Measurements from ENCODE around the gene ARHGAP10.

Gene ARHGAP10

GRCh38 chr4:147826288-147826646 lies 94.4 kb downstream of the ARHGAP10 start:
- H3K4me3 ChIP-seq (ENCODE audit: low read length): no peak overlapping the region
- no peak for TF ChIP-seq ZNF274 (IDR thresholded peaks at IDR 0.05; ENCODE audit: low read depth, low read length)

GRCh38 chr4:147828331-147828905 lies 96.5 kb downstream of the ARHGAP10 start:
- no peak overlapping the region for H3K4me3 ChIP-seq (ENCODE audit: low read length)
- TF ChIP-seq ZNF274 (IDR thresholded peaks at IDR 0.05; ENCODE audit: low read depth, low read length): no peak

GRCh38 chr4:147829401-147830101 lies 97.7 kb downstream of the ARHGAP10 start:
- TF ChIP-seq ZNF274 (IDR thresholded peaks at IDR 0.05; ENCODE audit: low read depth, low read length): no peak
- H3K4me3 ChIP-seq (ENCODE audit: low read length): no peak overlapping the region

GRCh38 chr4:147830102-147830463 lies 98.2 kb downstream of the ARHGAP10 start:
- no peak for TF ChIP-seq ZNF274 (IDR thresholded peaks at IDR 0.05; ENCODE audit: low read depth, low read length)
- no peak overlapping the region for H3K4me3 ChIP-seq (ENCODE audit: low read length)

- no peak for TF ChIP-seq ZNF274 (IDR thresholded peaks at IDR 0.05; ENCODE audit: low read depth, low read length)
- no peak overlapping the region for H3K4me3 ChIP-seq (ENCODE audit: low read length)
Observed at GRCh38 chr4:147830987-147831386, 99.1 kb downstream of the ARHGAP10 start.

GRCh38 chr4:147831551-147832171 lies 99.8 kb downstream of the ARHGAP10 start:
- no peak overlapping the region for H3K4me3 ChIP-seq (ENCODE audit: low read length)
- no peak for TF ChIP-seq ZNF274 (IDR thresholded peaks at IDR 0.05; ENCODE audit: low read depth, low read length)

GRCh38 chr4:147833254-147833653 lies 101.4 kb downstream of the ARHGAP10 start:
- H3K4me3 ChIP-seq (ENCODE audit: low read length): no peak overlapping the region
- TF ChIP-seq ZNF274 (IDR thresholded peaks at IDR 0.05; ENCODE audit: low read depth, low read length): no peak

GRCh38 chr4:147833741-147834140 lies 101.9 kb downstream of the ARHGAP10 start:
- no peak for TF ChIP-seq ZNF274 (IDR thresholded peaks at IDR 0.05; ENCODE audit: low read depth, low read length)
- no peak overlapping the region for H3K4me3 ChIP-seq (ENCODE audit: low read length)

- TF ChIP-seq ZNF274 (IDR thresholded peaks at IDR 0.05; ENCODE audit: low read depth, low read length): no peak
- no peak overlapping the region for H3K4me3 ChIP-seq (ENCODE audit: low read length)
Observed at GRCh38 chr4:147834480-147834879, 102.6 kb downstream of the ARHGAP10 start.

GRCh38 chr4:147836807-147837206 lies 104.9 kb downstream of the ARHGAP10 start:
- TF ChIP-seq ZNF274 (IDR thresholded peaks at IDR 0.05; ENCODE audit: low read depth, low read length): no peak
- no peak overlapping the region for H3K4me3 ChIP-seq (ENCODE audit: low read length)

- no peak for TF ChIP-seq ZNF274 (IDR thresholded peaks at IDR 0.05; ENCODE audit: low read depth, low read length)
Observed at GRCh38 chr4:147837435-147837834, 105.5 kb downstream of the ARHGAP10 start.

GRCh38 chr4:147837854-147838253 lies 106.0 kb downstream of the ARHGAP10 start:
- no peak for TF ChIP-seq ZNF274 (IDR thresholded peaks at IDR 0.05; ENCODE audit: low read depth, low read length)
- H3K4me3 ChIP-seq (ENCODE audit: low read length): no peak overlapping the region

More at GRCh38 chr4:147837435-147837834, 105.5 kb downstream of the ARHGAP10 start:
- no peak overlapping the region for H3K4me3 ChIP-seq (ENCODE audit: low read length)

- no peak for TF ChIP-seq ZNF274 (IDR thresholded peaks at IDR 0.05; ENCODE audit: low read depth, low read length)
Observed at GRCh38 chr4:147839200-147839599, 107.3 kb downstream of the ARHGAP10 start.

GRCh38 chr4:147839663-147840062 lies 107.8 kb downstream of the ARHGAP10 start:
- no peak for TF ChIP-seq ZNF274 (IDR thresholded peaks at IDR 0.05; ENCODE audit: low read depth, low read length)
- no peak overlapping the region for H3K4me3 ChIP-seq (ENCODE audit: low read length)

More at GRCh38 chr4:147839200-147839599, 107.3 kb downstream of the ARHGAP10 start:
- H3K4me3 ChIP-seq (ENCODE audit: low read length): no peak overlapping the region

Measured in GM08714 (cell line).